Esophagus squamous epithelium (tissue), 4 donors: ENCODE results near the gene NT5DC1.

Source experiments
- POLR2A ChIP-seq, 4 donors: fragments of 450-650 bp; IDR thresholded peaks; one replicate each; pipeline ENCODE4 v1.6.1; 2017; ENCODE audit warnings: antibody characterized with exemption in 4 of 4, mild to moderate bottlenecking in 4 of 4, moderate library complexity in 3 of 4
- TF ChIP-seq, protein P1 (sequence below), 6 experiments: fragments of 450-650 bp in 4 of 6; fragments of 200-600 bp in 2 of 6; sonication (generic) in 2 of 6; IDR thresholded peaks; one replicate each; pipeline ENCODE4 v1.5.1; 2016 to 2019; ENCODE audit warnings: antibody characterized with exemption in 6 of 6, mild to moderate bottlenecking in 4 of 6, moderate library complexity in 4 of 6

DNA sequence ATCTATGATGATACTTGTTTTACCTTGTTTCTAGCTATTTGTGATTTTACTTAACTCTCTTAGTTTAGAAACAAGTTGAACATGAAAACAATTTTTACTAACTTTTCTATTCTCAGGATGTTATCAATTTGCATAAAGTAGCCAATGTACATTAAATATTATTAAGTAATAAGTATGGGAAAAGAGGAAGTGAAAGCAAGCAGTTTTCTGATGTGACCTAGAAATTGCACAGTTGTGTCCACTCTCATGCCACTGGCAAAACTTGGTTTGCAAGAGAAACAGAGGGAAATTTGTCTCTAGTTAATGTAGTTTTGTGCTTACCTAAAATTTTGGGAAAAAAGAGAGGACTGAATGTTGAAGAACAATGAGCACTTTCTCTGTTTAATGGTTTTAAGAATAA, 198.3 kb downstream of the NT5DC1 start:
- TF ChIP-seq POLR2A (IDR thresholded peaks at IDR 0.05), result no peak
- TF ChIP-seq, protein P1, sequence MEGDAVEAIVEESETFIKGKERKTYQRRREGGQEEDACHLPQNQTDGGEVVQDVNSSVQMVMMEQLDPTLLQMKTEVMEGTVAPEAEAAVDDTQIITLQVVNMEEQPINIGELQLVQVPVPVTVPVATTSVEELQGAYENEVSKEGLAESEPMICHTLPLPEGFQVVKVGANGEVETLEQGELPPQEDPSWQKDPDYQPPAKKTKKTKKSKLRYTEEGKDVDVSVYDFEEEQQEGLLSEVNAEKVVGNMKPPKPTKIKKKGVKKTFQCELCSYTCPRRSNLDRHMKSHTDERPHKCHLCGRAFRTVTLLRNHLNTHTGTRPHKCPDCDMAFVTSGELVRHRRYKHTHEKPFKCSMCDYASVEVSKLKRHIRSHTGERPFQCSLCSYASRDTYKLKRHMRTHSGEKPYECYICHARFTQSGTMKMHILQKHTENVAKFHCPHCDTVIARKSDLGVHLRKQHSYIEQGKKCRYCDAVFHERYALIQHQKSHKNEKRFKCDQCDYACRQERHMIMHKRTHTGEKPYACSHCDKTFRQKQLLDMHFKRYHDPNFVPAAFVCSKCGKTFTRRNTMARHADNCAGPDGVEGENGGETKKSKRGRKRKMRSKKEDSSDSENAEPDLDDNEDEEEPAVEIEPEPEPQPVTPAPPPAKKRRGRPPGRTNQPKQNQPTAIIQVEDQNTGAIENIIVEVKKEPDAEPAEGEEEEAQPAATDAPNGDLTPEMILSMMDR (IDR thresholded peaks at IDR 0.05), result no peak
